K562 (cell line): ENCODE results near the gene DISC1. TPM values are rescaled to one million over a fixed set of nuclear protein-coding genes. Genes with fewer than 3 reads are reported as not detected.
A peak's percentile ranks its signal among the peaks of the same experiment; 100 is the strongest.

ENCODE experiments used
- ATAC-seq: fragments of 200-7000 bp; cut with Tn5 transposase; 3 replicates; pipeline ENCODE4 v1.9.1; 2020; ENCODE audit warnings: moderate library complexity
- BruUV-seq: library from RNA; stranded (reverse); fragments of 400-500 nt; replicated peaks from 2 replicates; lab custom pipeline; 2021; lab: Mats Ljungman, UMichigan
- CTCF ChIA-PET: fragments of 300-600 bp; formaldehyde crosslinking; extraction: SDS; loops from one replicate; lab custom pipeline; 2021; ENCODE audit warnings: low intra/inter-chr PET ratio; lab: Yijun Ruan, JAX
- POLR2A ChIA-PET: fragments of 300-600, 350-650 bp; sonication (Branson Sonifier 250); formaldehyde crosslinking; extraction: SDS; loops from one replicate; lab custom pipeline; 2021; ENCODE audit warnings: antibody characterized with exemption, inconsistent platforms; lab: Yijun Ruan, JAX
- DNase-seq, 4 experiments: peaks; one replicate each; pipeline versions ENCODE4 v3.0.0 to v3.0.0-alpha.2; 2011 to 2018; ENCODE audit warnings: low spot score in 3 of 4, mixed read lengths in 3 of 4; ENCODE audit errors: extremely low read depth in 1 of 4
- FAIRE-seq: peaks from 2 replicates; lab custom pipeline; 2011; peaks lifted over from hg19 to GRCh38; lab: Jason Lieb, UNC
- H2AFZ ChIP-seq: 2 replicates; pipeline ENCODE4 v1.6.0; 2011; ENCODE audit warnings: low read depth, low read length, control low read depth, inconsistent platforms
- H3K27ac ChIP-seq: fragments of 200-600 bp; 3 replicates; pipeline ENCODE4 v1.8.0; 2011; ENCODE audit warnings: low read depth, mild to moderate bottlenecking, control low read depth, inconsistent platforms, low read length, moderate library complexity, mixed read lengths; ENCODE audit errors: extremely low read depth
- H3K27me3 ChIP-seq, 2 experiments: fragments of 300-600 bp in 1 of 2; 2 replicates in 1 of 2; 3 replicates in 1 of 2; pipeline versions ENCODE4 v1.6.0 to v1.8.0; 2011; ENCODE audit warnings: inconsistent platforms in 2 of 2, low read length in 2 of 2, mild to moderate bottlenecking in 1 of 2, mixed read lengths in 1 of 2, moderate library complexity in 1 of 2; ENCODE audit not compliant: control insufficient read depth in 2 of 2, insufficient read depth in 2 of 2
- H3K36me3 ChIP-seq: fragments of 300-600 bp; 3 replicates; pipeline ENCODE4 v1.8.0; 2011; ENCODE audit warnings: mild to moderate bottlenecking, low read length, inconsistent platforms; ENCODE audit not compliant: control insufficient read depth, insufficient read depth
- H3K4me1 ChIP-seq, 2 experiments: fragments of 200-600 bp in 1 of 2; replicated peaks in 1 of 2; 2 replicates in 1 of 2; 3 replicates in 1 of 2; pipeline versions ENCODE4 v1.5.1 to v1.8.0; 2011; ENCODE audit warnings: inconsistent platforms in 2 of 2, low read length in 2 of 2, mild to moderate bottlenecking in 1 of 2, mixed read lengths in 1 of 2, moderate library complexity in 1 of 2; ENCODE audit not compliant: control insufficient read depth in 2 of 2, insufficient read depth in 2 of 2
- H3K4me2 ChIP-seq: 2 replicates; pipeline ENCODE4 v1.6.1; 2011; ENCODE audit warnings: low read length, control low read depth, inconsistent platforms, mixed read lengths; ENCODE audit not compliant: insufficient read depth
- H3K4me3 ChIP-seq: fragments of 200-600 bp; sonication (generic), shearing (Covaris generic); 2 replicates; pipeline ENCODE4 v1.5.1; 2016; ENCODE audit warnings: control low read depth, inconsistent platforms
- H3K79me2 ChIP-seq: fragments of 200-600 bp; 3 replicates; pipeline ENCODE4 v1.8.0; 2011; ENCODE audit warnings: low read length, inconsistent platforms; ENCODE audit not compliant: control insufficient read depth, insufficient read depth
- H3K9ac ChIP-seq, 2 experiments: 2 replicates each; pipeline versions ENCODE4 v1.6.0 to v1.6.1; 2011; ENCODE audit warnings: low read depth in 2 of 2, low read length in 2 of 2, control low read depth in 1 of 2, inconsistent platforms in 1 of 2, mild to moderate bottlenecking in 1 of 2, mixed read lengths in 1 of 2; ENCODE audit not compliant: insufficient read depth in 1 of 2
- H3K9me1 ChIP-seq: one replicate; pipeline ENCODE4 v1.6.0; 2011; ENCODE audit warnings: inconsistent platforms, mild to moderate bottlenecking, low read length, moderate library complexity; ENCODE audit not compliant: control insufficient read depth, insufficient read depth
- H3K9me3 ChIP-seq: replicated peaks from 2 replicates; pipeline ENCODE4 v1.5.1; 2011; ENCODE audit warnings: low read depth, low read length, inconsistent platforms; ENCODE audit not compliant: control insufficient read depth, insufficient read depth
- H4K20me1 ChIP-seq: replicated peaks from 2 replicates; pipeline ENCODE4 v1.6.1; 2011; ENCODE audit warnings: low read length, inconsistent platforms, mixed read lengths; ENCODE audit not compliant: control insufficient read depth, insufficient read depth
- CEBPG ChIP-seq, 3 experiments: fragments of 200-800 bp in 1 of 3; sonication (Bioruptor generic) in 1 of 3; sonication (generic) in 1 of 3; formaldehyde crosslinking in 1 of 3; IDR thresholded peaks in 2 of 3; conservative IDR thresholded peaks in 1 of 3; 2 replicates each; pipeline versions ENCODE4 v1.6.1 to v1.8.0; 2016 to 2022; ENCODE audit warnings: missing compliant biosample characterization in 2 of 3, missing genetic modification characterization in 2 of 3, mild to moderate bottlenecking in 1 of 3, missing genetic modification reagents in 1 of 3
- HOXB6 ChIP-seq: fragments of 250-450 bp; sonication (Bioruptor Pico); IDR thresholded peaks from 2 replicates; pipeline ENCODE4 v1.5.1; 2022; ENCODE audit warnings: mild to moderate bottlenecking, borderline replicate concordance
- MTF1 ChIP-seq: fragments of 250-450 bp; sonication (Bioruptor Pico); IDR thresholded peaks from 2 replicates; pipeline ENCODE4 v1.9.0; 2021; ENCODE audit warnings: moderate library complexity, mild to moderate bottlenecking, inconsistent platforms, borderline replicate concordance
- PHF8 ChIP-seq: fragments of 200-600 bp; sonication (generic); IDR thresholded peaks from 2 replicates; pipeline ENCODE4 v1.6.1; 2012; ENCODE audit warnings: mixed run types, mild to moderate bottlenecking, inconsistent platforms, low read length, moderate library complexity, borderline replicate concordance
- RAD51 ChIP-seq: fragments of 450-650 bp; IDR thresholded peaks from 2 replicates; pipeline ENCODE4 v1.7.1; 2016; ENCODE audit warnings: low read depth, mild to moderate bottlenecking, borderline replicate concordance
- SMARCB1 ChIP-seq: IDR thresholded peaks from 2 replicates; pipeline ENCODE4 v1.6.1; 2011; ENCODE audit warnings: improper control_type of control experiment, low read depth; ENCODE audit not compliant: insufficient read length
- TEAD2 ChIP-seq: fragments of 450-650 bp; IDR thresholded peaks from 2 replicates; pipeline ENCODE4 v1.6.1; 2016; ENCODE audit warnings: missing genetic modification characterization, control low read depth, missing compliant biosample characterization
- ZFP36 ChIP-seq: fragments of 150-350 bp; IDR thresholded peaks from 2 replicates; pipeline ENCODE4 v1.6.1; 2018; ENCODE audit warnings: low read length, low read depth; ENCODE audit not compliant: partially characterized antibody
- WGBS: fragments of 100-300 bp; shearing (Covaris generic); methylation state at CpG from one replicate; pipeline ENCODE4 v1.1.6; 2016; ENCODE audit warnings: low coverage, mixed read lengths; ENCODE audit not compliant: insufficient coverage; ENCODE audit errors: missing lambda C conversion rate; 5-methylcytosine and 5-hydroxymethylcytosine counted together
- in situ Hi-C: fragments of 300-500 bp; cut with MboI; formaldehyde crosslinking; loops from 4 replicates; pipeline ENCODE4 v1.15.0; 2018; ENCODE audit warnings: inconsistent platforms, mixed read lengths
- intact Hi-C: fragments of 100-400 bp; cut with micrococcal nuclease; formaldehyde crosslinking; loops from 2 replicates; pipeline ENCODE4 v1.14.2; 2022
- polyA plus RNA-seq, 8 experiments: library from polyadenylated mRNA; depleted of rRNA in 4 of 8; stranded (reverse) in 5 of 8; unstranded in 3 of 8; fragments of >200 nt; fragmentation: Nextera tagmentation in 2 of 8; fragmentation: Illumina TruSeq in 1 of 8; extraction: Ambion mirVana in 2 of 8; extraction: Trizol in 1 of 8; gene quantifications; 2 replicates each; pipeline versions ENCODE4 v1.2.1 to v1.2.3, GENCODE V29; 2011 to 2014; ENCODE audit warnings: inconsistent platforms in 1 of 8, missing spikeins in 1 of 8
- total RNA-seq, 7 experiments: library from RNA; depleted of rRNA in 6 of 7; stranded (reverse); fragments of >200 nt in 6 of 7; fragmentation: Illumina TruSeq in 2 of 7; extraction: Trizol in 2 of 7; gene quantifications; 2 replicates each; pipeline versions ENCODE4 v1.2.1 to v1.2.3, GENCODE V29; 2011 to 2021; ENCODE audit warnings: low replicate concordance in 1 of 7
- TF ChIP-seq, protein P1 (sequence below): fragments of 450-650 bp; formaldehyde crosslinking; IDR thresholded peaks from 2 replicates; pipeline ENCODE4 v1.4.0; 2020; ENCODE audit warnings: mild to moderate bottlenecking, mixed read lengths
- TF ChIP-seq, protein P2 (sequence below): fragments of 450-650 bp; IDR thresholded peaks from 2 replicates; pipeline ENCODE4 v1.6.1; 2016; ENCODE audit warnings: low read depth

The DISC1 gene
- total and polyA plus RNA-seq, 9 of the 15 experiments (the other 6 are each of a cell fraction or from before 2014, with no cell fraction given) = 0.01 to 0.11 (median 0.08) TPM; not detected in 1

DNA sequence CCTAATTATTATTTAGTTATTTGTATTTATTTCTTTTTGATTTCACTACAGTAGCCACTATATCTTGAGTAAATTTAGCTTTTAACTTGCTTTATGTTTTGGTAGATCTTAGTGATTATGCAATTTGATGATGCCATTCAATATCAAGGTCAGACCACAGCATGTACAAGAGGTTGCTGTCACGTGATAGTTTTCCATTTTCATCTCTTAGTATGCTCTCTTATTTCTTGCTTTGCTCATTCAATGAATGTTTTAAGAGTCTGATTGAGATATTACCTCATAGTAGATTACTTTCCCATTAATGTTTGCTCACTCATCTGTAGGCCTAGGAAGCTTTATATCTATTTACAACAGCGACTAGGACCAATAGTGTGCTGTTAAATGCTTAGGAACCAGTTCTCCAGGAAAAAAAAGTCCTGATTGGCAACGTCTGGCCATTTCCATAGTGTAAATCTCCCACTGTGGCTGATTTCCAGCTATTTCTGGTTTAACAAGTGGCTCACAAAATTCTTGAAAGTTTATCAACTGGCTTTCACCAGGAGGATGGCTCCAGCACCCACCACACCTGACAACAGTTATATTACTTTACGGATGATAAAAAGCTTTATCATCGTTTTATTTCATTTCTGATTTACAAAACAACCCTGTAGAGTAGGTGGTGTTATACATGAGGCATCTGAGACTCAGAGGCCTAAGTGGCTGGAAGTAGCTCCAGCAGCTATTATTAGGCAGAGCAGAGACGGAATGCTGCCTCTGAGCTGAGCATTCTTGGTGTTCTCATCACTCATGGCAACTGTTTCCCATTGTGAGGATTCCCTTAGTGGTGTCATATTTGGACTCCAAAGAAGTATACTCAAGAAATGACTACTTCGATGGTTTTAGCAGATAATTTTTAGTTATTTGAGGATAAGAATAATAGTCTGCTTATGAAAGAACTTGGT, 235.2 kb downstream of the DISC1 start:
- CTCF ChIA-PET = no interaction called here
- H3K4me1 ChIP-seq = no peaks in the 10 kb centered on the region
- ATAC-seq = no peak
- H3K9ac ChIP-seq = no peak overlapping the region
- no peaks in the 10 kb centered on the region for H4K20me1 ChIP-seq
- in situ Hi-C loops (no loop called here), intact Hi-C loops (no loop called here)
- no peak overlapping the region for H2AFZ ChIP-seq
- H3K27me3 ChIP-seq = peaks cover 3 to 4% of the 10 kb centered on the region in 2 experiments; a peak in 2 of 5 replicates
- no peaks in the 10 kb centered on the region for H3K79me2 ChIP-seq
- FAIRE-seq = no peak
- no peak overlapping the region for H3K27ac ChIP-seq
- no peak overlapping the region for H3K4me3 ChIP-seq
- under 1% methylated on average over 7 of the region's 7 CpGs for WGBS
- H3K4me2 ChIP-seq = no peak overlapping the region
- no peak for DNase-seq
- POLR2A ChIA-PET = no interaction called here
- no peaks in the 10 kb centered on the region for H3K9me3 ChIP-seq
- H3K36me3 ChIP-seq = no peaks in the 10 kb centered on the region
- no peaks in the 10 kb centered on the region for H3K9me1 ChIP-seq
- no TSS peak for BruUV-seq
- TF ChIP-seq, protein P1, sequence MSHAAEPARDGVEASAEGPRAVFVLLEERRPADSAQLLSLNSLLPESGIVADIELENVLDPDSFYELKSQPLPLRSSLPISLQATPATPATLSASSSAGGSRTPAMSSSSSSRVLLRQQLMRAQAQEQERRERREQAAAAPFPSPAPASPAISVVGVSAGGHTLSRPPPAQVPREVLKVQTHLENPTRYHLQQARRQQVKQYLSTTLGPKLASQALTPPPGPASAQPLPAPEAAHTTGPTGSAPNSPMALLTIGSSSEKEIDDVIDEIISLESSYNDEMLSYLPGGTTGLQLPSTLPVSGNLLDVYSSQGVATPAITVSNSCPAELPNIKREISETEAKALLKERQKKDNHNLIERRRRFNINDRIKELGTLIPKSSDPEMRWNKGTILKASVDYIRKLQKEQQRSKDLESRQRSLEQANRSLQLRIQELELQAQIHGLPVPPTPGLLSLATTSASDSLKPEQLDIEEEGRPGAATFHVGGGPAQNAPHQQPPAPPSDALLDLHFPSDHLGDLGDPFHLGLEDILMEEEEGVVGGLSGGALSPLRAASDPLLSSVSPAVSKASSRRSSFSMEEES = peak; percentile 88
- TF ChIP-seq PHF8 (no peak), TEAD2 (tag) (no peak), CEBPG (CRISPR knock-in tag; IDR thresholded peaks at IDR 0.05) (no peak), CEBPG (tag; conservative IDR thresholded peaks at IDR 0.05 in 1 of 2, IDR thresholded peaks at IDR 0.05 in 1 of 2) (peak in 1 of 2 experiments; percentile 40; a peak in 1 of 4 replicates), ZFP36 (no peak), SMARCB1 (no peak), MTF1 (CRISPR knock-in tag) (no peak), RAD51 (peak; percentile 46; the same call in 1 of the 2 replicates), HOXB6 (CRISPR knock-in tag) (no peak)
- TF ChIP-seq, protein P2, sequence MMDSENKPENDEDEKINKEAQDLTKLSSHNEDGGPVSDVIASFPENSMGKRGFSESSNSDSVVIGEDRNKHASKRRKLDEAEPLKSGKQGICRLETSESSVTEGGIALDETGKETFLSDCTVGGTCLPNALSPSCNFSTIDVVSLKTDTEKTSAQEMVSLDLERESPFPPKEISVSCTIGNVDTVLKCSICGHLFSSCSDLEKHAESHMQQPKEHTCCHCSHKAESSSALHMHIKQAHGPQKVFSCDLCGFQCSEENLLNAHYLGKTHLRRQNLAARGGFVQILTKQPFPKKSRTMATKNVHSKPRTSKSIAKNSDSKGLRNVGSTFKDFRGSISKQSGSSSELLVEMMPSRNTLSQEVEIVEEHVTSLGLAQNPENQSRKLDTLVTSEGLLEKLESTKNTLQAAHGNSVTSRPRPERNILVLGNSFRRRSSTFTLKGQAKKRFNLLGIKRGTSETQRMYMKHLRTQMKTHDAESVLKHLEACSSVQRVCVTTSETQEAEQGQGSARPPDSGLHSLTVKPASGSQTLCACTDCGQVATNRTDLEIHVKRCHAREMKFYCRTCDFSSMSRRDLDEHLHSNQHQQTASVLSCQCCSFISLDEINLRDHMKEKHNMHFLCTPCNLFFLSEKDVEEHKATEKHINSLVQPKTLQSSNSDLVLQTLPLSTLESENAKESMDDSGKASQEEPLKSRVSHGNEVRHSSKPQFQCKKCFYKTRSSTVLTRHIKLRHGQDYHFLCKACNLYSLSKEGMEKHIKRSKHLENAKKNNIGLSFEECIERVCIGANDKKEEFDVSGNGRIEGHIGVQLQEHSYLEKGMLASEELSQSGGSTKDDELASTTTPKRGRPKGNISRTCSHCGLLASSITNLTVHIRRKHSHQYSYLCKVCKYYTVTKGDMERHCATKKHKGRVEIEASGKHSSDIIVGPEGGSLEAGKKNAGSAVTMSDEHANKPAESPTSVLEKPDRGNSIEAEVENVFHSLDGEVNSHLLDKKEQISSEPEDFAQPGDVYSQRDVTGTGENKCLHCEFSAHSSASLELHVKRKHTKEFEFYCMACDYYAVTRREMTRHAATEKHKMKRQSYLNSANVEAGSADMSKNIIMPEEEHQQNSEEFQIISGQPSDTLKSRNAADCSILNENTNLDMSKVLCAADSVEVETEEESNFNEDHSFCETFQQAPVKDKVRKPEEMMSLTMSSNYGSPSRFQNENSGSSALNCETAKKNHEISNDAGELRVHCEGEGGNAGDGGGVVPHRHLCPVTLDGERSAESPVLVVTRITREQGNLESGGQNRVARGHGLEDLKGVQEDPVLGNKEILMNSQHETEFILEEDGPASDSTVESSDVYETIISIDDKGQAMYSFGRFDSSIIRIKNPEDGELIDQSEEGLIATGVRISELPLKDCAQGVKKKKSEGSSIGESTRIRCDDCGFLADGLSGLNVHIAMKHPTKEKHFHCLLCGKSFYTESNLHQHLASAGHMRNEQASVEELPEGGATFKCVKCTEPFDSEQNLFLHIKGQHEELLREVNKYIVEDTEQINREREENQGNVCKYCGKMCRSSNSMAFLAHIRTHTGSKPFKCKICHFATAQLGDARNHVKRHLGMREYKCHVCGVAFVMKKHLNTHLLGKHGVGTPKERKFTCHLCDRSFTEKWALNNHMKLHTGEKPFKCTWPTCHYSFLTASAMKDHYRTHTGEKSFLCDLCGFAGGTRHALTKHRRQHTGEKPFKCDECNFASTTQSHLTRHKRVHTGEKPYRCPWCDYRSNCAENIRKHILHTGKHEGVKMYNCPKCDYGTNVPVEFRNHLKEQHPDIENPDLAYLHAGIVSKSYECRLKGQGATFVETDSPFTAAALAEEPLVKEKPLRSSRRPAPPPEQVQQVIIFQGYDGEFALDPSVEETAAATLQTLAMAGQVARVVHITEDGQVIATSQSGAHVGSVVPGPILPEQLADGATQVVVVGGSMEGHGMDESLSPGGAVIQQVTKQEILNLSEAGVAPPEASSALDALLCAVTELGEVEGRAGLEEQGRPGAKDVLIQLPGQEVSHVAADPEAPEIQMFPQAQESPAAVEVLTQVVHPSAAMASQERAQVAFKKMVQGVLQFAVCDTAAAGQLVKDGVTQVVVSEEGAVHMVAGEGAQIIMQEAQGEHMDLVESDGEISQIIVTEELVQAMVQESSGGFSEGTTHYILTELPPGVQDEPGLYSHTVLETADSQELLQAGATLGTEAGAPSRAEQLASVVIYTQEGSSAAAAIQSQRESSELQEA = no peak
